Smooth muscle cell (in vitro differentiated cells): Measurements from ENCODE around the gene PTPRK. TPM values are rescaled to one million over a fixed set of nuclear protein-coding genes. Genes with fewer than 3 reads are reported as not detected.

Source experiments
- DNase-seq: peaks from one replicate; lab custom pipeline; 2025; ENCODE audit not compliant: unreplicated experiment; lab: John Stamatoyannopoulos, UW
- H2AFZ ChIP-seq: fragments of 200-600 bp; sonication (generic); 2 replicates; pipeline ENCODE4 v1.6.0; 2016; ENCODE audit warnings: antibody characterized with exemption, low read depth, mild to moderate bottlenecking
- H3F3A ChIP-seq: fragments of 200-600 bp; sonication (generic); 2 replicates; pipeline ENCODE4 v1.6.0; 2017; ENCODE audit warnings: antibody characterized with exemption, low read depth
- H3K27ac ChIP-seq: fragments of 200-600 bp; sonication (generic); 2 replicates; pipeline ENCODE4 v1.5.1; 2016; ENCODE audit warnings: low read depth, mild to moderate bottlenecking
- H3K27me3 ChIP-seq: fragments of 200-600 bp; sonication (generic); 2 replicates; pipeline ENCODE4 v1.6.1; 2016; ENCODE audit warnings: low read depth, mild to moderate bottlenecking
- H3K36me3 ChIP-seq: fragments of 200-600 bp; sonication (generic); 2 replicates; pipeline ENCODE4 v1.5.1; 2016; ENCODE audit warnings: low read depth
- H3K4me1 ChIP-seq: fragments of 200-600 bp; sonication (generic); 2 replicates; pipeline ENCODE4 v1.5.1; 2016; ENCODE audit warnings: low read depth
- H3K4me2 ChIP-seq: fragments of 200-600 bp; sonication (generic); 2 replicates; pipeline ENCODE4 v1.6.0; 2016; ENCODE audit warnings: mild to moderate bottlenecking
- H3K4me3 ChIP-seq: fragments of 200-600 bp; sonication (generic); 2 replicates; pipeline ENCODE4 v1.5.1; 2016; ENCODE audit warnings: mild to moderate bottlenecking
- H3K79me2 ChIP-seq: fragments of 200-600 bp; sonication (generic); 2 replicates; pipeline ENCODE4 v1.6.0; 2016; ENCODE audit warnings: low read depth, mild to moderate bottlenecking
- H3K9ac ChIP-seq: fragments of 200-600 bp; sonication (generic); 2 replicates; pipeline ENCODE4 v1.6.0; 2016; ENCODE audit warnings: low read depth
- H3K9me3 ChIP-seq: fragments of 200-600 bp; sonication (generic); replicated peaks from 2 replicates; pipeline ENCODE4 v1.5.1; 2016; ENCODE audit warnings: low read depth
- H4K20me1 ChIP-seq: fragments of 200-600 bp; sonication (generic); 2 replicates; pipeline ENCODE4 v1.6.0; 2016; ENCODE audit warnings: low read depth
- CTCF ChIP-seq: fragments of 200-600 bp; sonication (generic); IDR thresholded peaks from 2 replicates; pipeline ENCODE4 v1.5.1; 2017; ENCODE audit warnings: borderline replicate concordance, mild to moderate bottlenecking, antibody characterized with exemption; ENCODE audit not compliant: insufficient read depth, poor library complexity, severe bottlenecking
- WGBS: methylation state at CpG from one replicate; pipeline ENCODE4 v1.1.7; 2016; ENCODE audit warnings: low lambda C conversion rate; 5-methylcytosine and 5-hydroxymethylcytosine counted together
- polyA plus RNA-seq: library from polyadenylated mRNA; unstranded; fragments of >200 nt; fragmentation: Nextera tagmentation; extraction: Ambion mirVana; gene quantifications from 2 replicates; pipeline ENCODE4 v1.2.1, GENCODE V29; 2016
- total RNA-seq: library from RNA; depleted of rRNA; stranded (reverse); fragments of >200 nt; gene quantifications from 2 replicates; pipeline ENCODE4 v1.2.3, GENCODE V29; 2014

PTPRK gene
- total and polyA plus RNA-seq, 2 experiments from 2014 or later = 21.7 to 50.4 TPM

GRCh38 chr6:128474933-128475332 lies 45.5 kb downstream of the PTPRK start:
- TF ChIP-seq CTCF = no peak
- Histone ChIP-seq H2AFZ (no peak overlapping the region), H3K27me3 (no peaks in the 10 kb centered on the region), H3K79me2 (peaks cover 45% of the 10 kb centered on the region), H4K20me1 (peaks cover 43% of the 10 kb centered on the region), H3K4me1 (no peaks in the 10 kb centered on the region), H3K9me3 (no peaks in the 10 kb centered on the region), H3K36me3 (no peaks in the 10 kb centered on the region), H3F3A (no peaks in the 10 kb centered on the region), H3K4me3 (no peak overlapping the region), H3K9ac (no peak overlapping the region), H3K4me2 (no peak overlapping the region), H3K27ac (no peak overlapping the region)
- WGBS = 91% methylated on average over 1 of the region's 1 CpG
- no peak for DNase-seq

GRCh38 chr6:128474481-128474880 lies 45.9 kb downstream of the PTPRK start:
- H3K9ac ChIP-seq = no peak overlapping the region
- H3K4me3 ChIP-seq = no peak overlapping the region
- 92% methylated on average over 1 of the region's 1 CpG for WGBS
- no peaks in the 10 kb centered on the region for H3K36me3 ChIP-seq
- H3K79me2 ChIP-seq = peaks cover 44% of the 10 kb centered on the region
- no peaks in the 10 kb centered on the region for H3F3A ChIP-seq
- H3K27ac ChIP-seq = no peak overlapping the region
- H4K20me1 ChIP-seq = peaks cover 48% of the 10 kb centered on the region
- no peak overlapping the region for H2AFZ ChIP-seq
- no peak for TF ChIP-seq CTCF
- H3K27me3 ChIP-seq = no peaks in the 10 kb centered on the region
- no peak overlapping the region for H3K4me2 ChIP-seq
- H3K4me1 ChIP-seq = no peaks in the 10 kb centered on the region
- no peak for DNase-seq
- H3K9me3 ChIP-seq = no peaks in the 10 kb centered on the region

- H3K27me3 ChIP-seq = no peaks in the 10 kb centered on the region
- no peak overlapping the region for H2AFZ ChIP-seq
- H3K4me3 ChIP-seq = no peak overlapping the region
- no peaks in the 10 kb centered on the region for H3K4me1 ChIP-seq
- no peak for DNase-seq
- peaks cover 44% of the 10 kb centered on the region for H3K79me2 ChIP-seq
- no peaks in the 10 kb centered on the region for H3F3A ChIP-seq
- no peak overlapping the region for H3K4me2 ChIP-seq
- no peaks in the 10 kb centered on the region for H3K36me3 ChIP-seq
- peaks cover 54% of the 10 kb centered on the region for H4K20me1 ChIP-seq
- WGBS = 96% methylated on average over 4 of the region's 4 CpGs
- H3K9me3 ChIP-seq = no peaks in the 10 kb centered on the region
- no peak for TF ChIP-seq CTCF
- H3K27ac ChIP-seq = no peak overlapping the region
- H3K9ac ChIP-seq = no peak overlapping the region
These were observed 48.5 kb downstream of the PTPRK start for GRCh38 chr6:128471907-128472306.
